ENCODE results near the gene TNPO2. TPM values are rescaled to one million over a fixed set of nuclear protein-coding genes. Genes with fewer than 3 reads are reported as not detected.
"Not testable (repeated sequence)": the region's sequence is repeated elsewhere in the genome, so short reads cannot be mapped to it uniquely, and the experiment has no call there.

Gene TNPO2
- total and polyA plus RNA-seq, 2 experiments from 2014 or later, result 37.1 to 83.0 TPM

DNA sequence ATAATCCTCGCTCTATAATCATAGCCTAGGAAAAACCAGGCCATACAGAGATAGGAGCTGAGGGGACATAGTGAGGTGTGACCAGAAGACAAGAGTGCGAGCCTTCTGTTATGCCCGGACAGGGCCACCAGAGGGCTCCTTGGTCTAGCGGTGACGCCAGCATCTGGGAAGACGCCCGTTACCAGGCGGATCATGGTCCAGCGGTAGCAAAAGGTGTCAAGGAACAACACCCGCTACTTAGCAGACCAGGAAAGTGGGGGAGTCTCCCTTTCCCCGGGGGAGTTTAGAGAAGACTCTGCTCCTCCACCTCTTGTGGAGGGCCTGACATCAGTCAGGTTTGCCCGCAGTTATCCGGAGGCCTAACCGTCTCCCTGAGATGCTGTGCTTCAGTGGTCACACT, 11.7 kb downstream of the TNPO2 start:
- H3K27me3 ChIP-seq (ENCODE audit: insufficient read depth); H3K4me1 ChIP-seq (ENCODE audit: insufficient read depth); H3K27me3 Mint-ChIP-seq (ENCODE audit: insufficient read depth, low read depth, poor library complexity); ATAC-seq; DNase-seq (ENCODE audit: low spot score); H2AFZ ChIP-seq; H3K9me2 ChIP-seq (ENCODE audit: insufficient read depth); H3K4me3 ChIP-seq; H3K4me2 ChIP-seq; H3K27ac ChIP-seq (ENCODE audit: low read depth); H3K9me3 Mint-ChIP-seq; H3K27ac Mint-ChIP-seq; H3K4me1 Mint-ChIP-seq; H3K4me3 Mint-ChIP-seq: not testable (repeated sequence)
- peak; percentile 58; the same call in 1 of the 2 replicates for TF ChIP-seq CREB1 (CRISPR knock-in tag; IDR thresholded peaks at IDR 0.05; ENCODE audit: low read depth)
- TF ChIP-seq, protein P1, sequence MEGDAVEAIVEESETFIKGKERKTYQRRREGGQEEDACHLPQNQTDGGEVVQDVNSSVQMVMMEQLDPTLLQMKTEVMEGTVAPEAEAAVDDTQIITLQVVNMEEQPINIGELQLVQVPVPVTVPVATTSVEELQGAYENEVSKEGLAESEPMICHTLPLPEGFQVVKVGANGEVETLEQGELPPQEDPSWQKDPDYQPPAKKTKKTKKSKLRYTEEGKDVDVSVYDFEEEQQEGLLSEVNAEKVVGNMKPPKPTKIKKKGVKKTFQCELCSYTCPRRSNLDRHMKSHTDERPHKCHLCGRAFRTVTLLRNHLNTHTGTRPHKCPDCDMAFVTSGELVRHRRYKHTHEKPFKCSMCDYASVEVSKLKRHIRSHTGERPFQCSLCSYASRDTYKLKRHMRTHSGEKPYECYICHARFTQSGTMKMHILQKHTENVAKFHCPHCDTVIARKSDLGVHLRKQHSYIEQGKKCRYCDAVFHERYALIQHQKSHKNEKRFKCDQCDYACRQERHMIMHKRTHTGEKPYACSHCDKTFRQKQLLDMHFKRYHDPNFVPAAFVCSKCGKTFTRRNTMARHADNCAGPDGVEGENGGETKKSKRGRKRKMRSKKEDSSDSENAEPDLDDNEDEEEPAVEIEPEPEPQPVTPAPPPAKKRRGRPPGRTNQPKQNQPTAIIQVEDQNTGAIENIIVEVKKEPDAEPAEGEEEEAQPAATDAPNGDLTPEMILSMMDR (conservative IDR thresholded peaks at IDR 0.05; ENCODE audit: low read depth in 2 of 2), result peak; percentile 9 to 49; a peak in 2 of 4 replicates
- H3F3A ChIP-seq (replicated peaks; ENCODE audit: low read depth), result peaks cover 50% of the 10 kb centered on the region
- H3K36me3 ChIP-seq (ENCODE audit: insufficient read depth), result peaks cover 65% of the 10 kb centered on the region
- H3K79me2 ChIP-seq (replicated peaks; ENCODE audit: insufficient read depth), result peaks cover 14% of the 10 kb centered on the region
- peaks cover 89% of the 10 kb centered on the region for H3K36me3 Mint-ChIP-seq (ENCODE audit: low read depth)
- peaks cover 35% of the 10 kb centered on the region for H4K20me1 ChIP-seq (replicated peaks; ENCODE audit: insufficient read depth)

DNA sequence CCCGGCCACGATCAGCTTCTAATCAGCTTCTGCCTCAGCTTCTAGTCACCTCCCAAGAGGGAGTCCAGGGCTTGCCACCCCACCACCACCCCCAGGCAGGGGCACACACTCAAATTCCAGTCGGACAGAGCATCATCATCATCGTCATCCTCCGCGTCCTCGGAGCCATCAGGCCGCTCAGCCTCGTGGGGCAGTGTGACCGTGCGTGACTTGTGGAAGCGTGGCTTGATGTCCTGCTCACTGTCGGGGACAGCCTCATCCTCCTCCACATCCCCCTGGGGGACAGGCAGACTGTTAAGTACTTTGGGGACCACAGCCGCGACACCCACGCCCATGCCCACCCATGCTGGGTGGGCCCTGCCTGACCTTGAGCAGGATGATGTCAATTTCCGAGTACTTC, 12.5 kb downstream of the TNPO2 start:
- no peaks in the 10 kb centered on the region for H3K27me3 ChIP-seq (ENCODE audit: insufficient read depth)
- H3K27me3 Mint-ChIP-seq (ENCODE audit: insufficient read depth, low read depth, poor library complexity), result peaks cover 2% of the 10 kb centered on the region
- peaks cover 53% of the 10 kb centered on the region for H3F3A ChIP-seq (replicated peaks; ENCODE audit: low read depth)
- H3K4me3 Mint-ChIP-seq, result no peak overlapping the region
- no peak overlapping the region for H3K27ac Mint-ChIP-seq
- H3K4me2 ChIP-seq, result no peak overlapping the region
- peaks cover 29% of the 10 kb centered on the region for H4K20me1 ChIP-seq (replicated peaks; ENCODE audit: insufficient read depth)
- H3K4me1 Mint-ChIP-seq, result no peaks in the 10 kb centered on the region
- no peak for DNase-seq (ENCODE audit: low spot score)
- no peak overlapping the region for H2AFZ ChIP-seq
- peaks cover 67% of the 10 kb centered on the region for H3K36me3 ChIP-seq (ENCODE audit: insufficient read depth)
- ATAC-seq, result no peak
- H3K9me2 ChIP-seq (ENCODE audit: insufficient read depth), result no peaks in the 10 kb centered on the region
- no peaks in the 10 kb centered on the region for H3K4me1 ChIP-seq (ENCODE audit: insufficient read depth)
- no peak overlapping the region for H3K4me3 ChIP-seq
- H3K9me3 Mint-ChIP-seq, result no peaks in the 10 kb centered on the region
- H3K36me3 Mint-ChIP-seq (ENCODE audit: low read depth), result peaks cover 90% of the 10 kb centered on the region
- H3K79me2 ChIP-seq (replicated peaks; ENCODE audit: insufficient read depth), result peaks cover 5% of the 10 kb centered on the region
- no peak overlapping the region for H3K27ac ChIP-seq (ENCODE audit: low read depth)
- TF ChIP-seq, protein P2, sequence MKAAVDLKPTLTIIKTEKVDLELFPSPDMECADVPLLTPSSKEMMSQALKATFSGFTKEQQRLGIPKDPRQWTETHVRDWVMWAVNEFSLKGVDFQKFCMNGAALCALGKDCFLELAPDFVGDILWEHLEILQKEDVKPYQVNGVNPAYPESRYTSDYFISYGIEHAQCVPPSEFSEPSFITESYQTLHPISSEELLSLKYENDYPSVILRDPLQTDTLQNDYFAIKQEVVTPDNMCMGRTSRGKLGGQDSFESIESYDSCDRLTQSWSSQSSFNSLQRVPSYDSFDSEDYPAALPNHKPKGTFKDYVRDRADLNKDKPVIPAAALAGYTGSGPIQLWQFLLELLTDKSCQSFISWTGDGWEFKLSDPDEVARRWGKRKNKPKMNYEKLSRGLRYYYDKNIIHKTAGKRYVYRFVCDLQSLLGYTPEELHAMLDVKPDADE (IDR thresholded peaks at IDR 0.05), result no peak
- TF ChIP-seq JUNB (IDR thresholded peaks at IDR 0.05; ENCODE audit: unreplicated experiment) (no peak), ZNF331 (CRISPR knock-in tag; IDR thresholded peaks at IDR 0.05; ENCODE audit: low read depth) (no peak), POLR2AphosphoS5 (IDR thresholded peaks at IDR 0.05; ENCODE audit: low read depth) (no peak), EZH2 (IDR thresholded peaks at IDR 0.05; ENCODE audit: low read depth, unreplicated experiment) (no peak), STAT1 (IDR thresholded peaks at IDR 0.05; ENCODE audit: unreplicated experiment) (no peak)
- TF ChIP-seq, protein P1 (conservative IDR thresholded peaks at IDR 0.05; ENCODE audit: low read depth in 2 of 2), result no peak
- TF ChIP-seq, protein P3, sequence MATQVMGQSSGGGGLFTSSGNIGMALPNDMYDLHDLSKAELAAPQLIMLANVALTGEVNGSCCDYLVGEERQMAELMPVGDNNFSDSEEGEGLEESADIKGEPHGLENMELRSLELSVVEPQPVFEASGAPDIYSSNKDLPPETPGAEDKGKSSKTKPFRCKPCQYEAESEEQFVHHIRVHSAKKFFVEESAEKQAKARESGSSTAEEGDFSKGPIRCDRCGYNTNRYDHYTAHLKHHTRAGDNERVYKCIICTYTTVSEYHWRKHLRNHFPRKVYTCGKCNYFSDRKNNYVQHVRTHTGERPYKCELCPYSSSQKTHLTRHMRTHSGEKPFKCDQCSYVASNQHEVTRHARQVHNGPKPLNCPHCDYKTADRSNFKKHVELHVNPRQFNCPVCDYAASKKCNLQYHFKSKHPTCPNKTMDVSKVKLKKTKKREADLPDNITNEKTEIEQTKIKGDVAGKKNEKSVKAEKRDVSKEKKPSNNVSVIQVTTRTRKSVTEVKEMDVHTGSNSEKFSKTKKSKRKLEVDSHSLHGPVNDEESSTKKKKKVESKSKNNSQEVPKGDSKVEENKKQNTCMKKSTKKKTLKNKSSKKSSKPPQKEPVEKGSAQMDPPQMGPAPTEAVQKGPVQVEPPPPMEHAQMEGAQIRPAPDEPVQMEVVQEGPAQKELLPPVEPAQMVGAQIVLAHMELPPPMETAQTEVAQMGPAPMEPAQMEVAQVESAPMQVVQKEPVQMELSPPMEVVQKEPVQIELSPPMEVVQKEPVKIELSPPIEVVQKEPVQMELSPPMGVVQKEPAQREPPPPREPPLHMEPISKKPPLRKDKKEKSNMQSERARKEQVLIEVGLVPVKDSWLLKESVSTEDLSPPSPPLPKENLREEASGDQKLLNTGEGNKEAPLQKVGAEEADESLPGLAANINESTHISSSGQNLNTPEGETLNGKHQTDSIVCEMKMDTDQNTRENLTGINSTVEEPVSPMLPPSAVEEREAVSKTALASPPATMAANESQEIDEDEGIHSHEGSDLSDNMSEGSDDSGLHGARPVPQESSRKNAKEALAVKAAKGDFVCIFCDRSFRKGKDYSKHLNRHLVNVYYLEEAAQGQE (IDR thresholded peaks at IDR 0.05; ENCODE audit: unreplicated experiment), result no peak

Data from GM23338 (cell line).